Measurements from ENCODE around the gene SRSF3.

GRCh38 chr6:36570264-36570663, 23.9 kb upstream of the SRSF3 start:
- TF ChIP-seq CTCF (conservative IDR thresholded peaks at IDR 0.05 in 1 of 2, IDR thresholded peaks at IDR 0.05 in 1 of 2; ENCODE audit: extremely low read depth in 1 of 2, insufficient read depth in 1 of 2, low read depth in 1 of 2, low read length in 2 of 2): no peak
- no peak for TF ChIP-seq EZH2 (IDR thresholded peaks at IDR 0.05; ENCODE audit: borderline replicate concordance, low read length)

Measured in mammary epithelial cell (primary cell).